ENCODE data around the gene TTC24.

GRCh38 chr1:156586323-156586722 is 6.8 kb downstream of the TTC24 start:
- no peak for TF ChIP-seq EZH2 (IDR thresholded peaks at IDR 0.05; ENCODE audit: borderline replicate concordance, low read length)
- no peak for TF ChIP-seq CTCF (conservative IDR thresholded peaks at IDR 0.05 in 1 of 2, IDR thresholded peaks at IDR 0.05 in 1 of 2; ENCODE audit: extremely low read depth in 1 of 2, insufficient read depth in 1 of 2, low read depth in 1 of 2, low read length in 2 of 2)
